NOMO-1 (cell line): ENCODE results near the gene SEMA6D.

Experiments used
- DNase-seq, 2 experiments: peaks; one replicate each; lab custom pipeline; 2025; ENCODE audit not compliant: unreplicated experiment in 2 of 2; lab: John Stamatoyannopoulos, UW

SEMA6D gene

GRCh38 chr15:47819158-47819557, 101.9 kb downstream of the SEMA6D start:
- no peak for DNase-seq

- no peak for DNase-seq
Measured at GRCh38 chr15:47820057-47820746, 102.9 kb downstream of the SEMA6D start.

GRCh38 chr15:47820747-47821319, 103.5 kb downstream of the SEMA6D start:
- no peak for DNase-seq

- DNase-seq = no peak
Measured at GRCh38 chr15:47822048-47822447, 104.7 kb downstream of the SEMA6D start.
